ENCODE measurements around the gene KLF16. TPM values are rescaled to one million over a fixed set of nuclear protein-coding genes. Genes with fewer than 3 reads are reported as not detected.

The KLF16 gene
- total RNA-seq, 4 donors from 2014 or later = 2.4 to 3.4 (median 2.9) TPM; not detected in 1

DNA sequence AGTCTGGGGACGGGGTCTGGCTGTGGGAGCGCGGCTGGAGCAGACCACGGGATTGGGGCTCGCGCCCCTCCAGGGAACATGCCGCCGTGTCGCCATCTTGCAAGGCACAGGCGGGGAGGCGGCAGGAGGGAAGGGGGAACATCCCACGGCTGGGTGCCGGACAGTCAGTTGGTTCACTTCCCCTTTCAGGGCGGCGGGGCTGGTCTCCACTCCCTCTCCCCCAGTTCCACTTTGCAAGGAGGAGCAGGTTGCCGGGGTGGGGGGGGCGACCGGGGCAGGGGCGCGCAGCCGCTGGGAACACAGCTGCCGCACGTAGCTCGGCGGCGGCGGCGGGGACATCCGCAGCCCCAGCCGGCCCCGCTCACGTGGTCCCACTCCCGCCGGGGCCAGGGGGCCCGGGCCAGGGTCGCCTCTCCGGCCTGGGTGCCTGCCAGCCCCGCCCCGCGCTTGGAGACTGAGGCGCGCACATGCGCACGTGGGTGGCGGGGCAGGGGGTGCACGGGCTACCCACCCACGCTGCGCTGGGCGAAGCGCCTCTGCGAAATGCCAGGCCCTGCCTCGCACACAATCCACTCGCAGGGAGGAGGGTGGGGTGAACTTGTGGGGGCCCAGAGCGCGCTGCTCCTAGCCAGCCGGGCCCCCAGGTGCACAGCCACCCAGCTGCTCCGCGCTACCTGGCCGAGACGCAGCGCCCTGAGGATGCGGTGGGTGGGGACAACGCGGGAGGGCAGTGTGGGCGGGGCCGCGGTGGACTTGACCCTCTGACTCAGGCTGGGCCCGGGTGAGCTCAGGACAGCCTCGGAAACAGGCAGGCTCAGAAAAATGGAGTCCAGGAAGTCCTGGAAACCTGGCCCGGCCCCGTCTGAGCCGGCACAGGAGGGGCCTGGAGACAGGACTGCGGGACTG lies 6.4 kb downstream of the KLF16 start:
- TF ChIP-seq, protein P1, sequence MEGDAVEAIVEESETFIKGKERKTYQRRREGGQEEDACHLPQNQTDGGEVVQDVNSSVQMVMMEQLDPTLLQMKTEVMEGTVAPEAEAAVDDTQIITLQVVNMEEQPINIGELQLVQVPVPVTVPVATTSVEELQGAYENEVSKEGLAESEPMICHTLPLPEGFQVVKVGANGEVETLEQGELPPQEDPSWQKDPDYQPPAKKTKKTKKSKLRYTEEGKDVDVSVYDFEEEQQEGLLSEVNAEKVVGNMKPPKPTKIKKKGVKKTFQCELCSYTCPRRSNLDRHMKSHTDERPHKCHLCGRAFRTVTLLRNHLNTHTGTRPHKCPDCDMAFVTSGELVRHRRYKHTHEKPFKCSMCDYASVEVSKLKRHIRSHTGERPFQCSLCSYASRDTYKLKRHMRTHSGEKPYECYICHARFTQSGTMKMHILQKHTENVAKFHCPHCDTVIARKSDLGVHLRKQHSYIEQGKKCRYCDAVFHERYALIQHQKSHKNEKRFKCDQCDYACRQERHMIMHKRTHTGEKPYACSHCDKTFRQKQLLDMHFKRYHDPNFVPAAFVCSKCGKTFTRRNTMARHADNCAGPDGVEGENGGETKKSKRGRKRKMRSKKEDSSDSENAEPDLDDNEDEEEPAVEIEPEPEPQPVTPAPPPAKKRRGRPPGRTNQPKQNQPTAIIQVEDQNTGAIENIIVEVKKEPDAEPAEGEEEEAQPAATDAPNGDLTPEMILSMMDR (IDR thresholded peaks at IDR 0.05; ENCODE audit: low read depth) = no peak

DNA sequence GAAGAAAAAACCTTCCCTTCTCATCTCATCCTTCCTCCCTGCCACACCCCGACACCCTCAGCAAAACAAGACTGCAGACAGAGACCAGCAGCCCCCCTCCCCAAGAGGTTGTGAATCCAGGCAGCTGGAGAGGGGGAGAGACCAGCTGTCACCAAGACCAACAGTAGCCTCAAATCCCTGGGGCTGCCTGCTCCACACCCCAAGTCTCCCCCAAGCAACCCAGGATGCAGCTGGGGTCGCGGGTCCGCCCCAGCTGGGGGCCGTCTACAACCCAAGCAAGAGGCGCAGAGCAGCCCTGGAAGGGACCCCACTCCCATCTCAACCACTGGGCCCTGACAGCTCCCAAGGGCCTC lies 7.1 kb downstream of the KLF16 start:
- TF ChIP-seq, protein P1 (IDR thresholded peaks at IDR 0.05; ENCODE audit: low read depth) = no peak

DNA sequence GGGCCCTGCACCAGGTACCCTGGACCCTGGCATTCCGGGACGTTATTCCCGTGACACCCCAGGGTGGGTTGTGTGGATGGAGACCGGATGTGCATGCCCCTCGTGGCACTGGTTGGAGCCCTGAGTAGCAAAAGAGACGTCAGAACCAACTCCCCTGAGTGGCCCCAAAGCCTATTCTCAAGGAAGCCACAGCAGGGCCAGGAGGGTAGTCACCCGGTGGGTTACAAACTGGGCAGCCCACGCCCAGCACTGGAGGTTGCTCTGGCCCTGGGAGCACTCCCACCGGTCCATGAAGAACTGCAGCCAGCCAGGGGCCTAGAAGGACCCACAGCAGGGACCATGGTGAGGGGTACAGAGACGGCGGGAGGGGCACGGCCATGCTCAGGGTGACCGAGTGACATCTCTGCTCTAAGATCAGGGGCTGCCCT lies 7.5 kb downstream of the KLF16 start:
- TF ChIP-seq, protein P1 (IDR thresholded peaks at IDR 0.05; ENCODE audit: low read depth) = no peak

DNA sequence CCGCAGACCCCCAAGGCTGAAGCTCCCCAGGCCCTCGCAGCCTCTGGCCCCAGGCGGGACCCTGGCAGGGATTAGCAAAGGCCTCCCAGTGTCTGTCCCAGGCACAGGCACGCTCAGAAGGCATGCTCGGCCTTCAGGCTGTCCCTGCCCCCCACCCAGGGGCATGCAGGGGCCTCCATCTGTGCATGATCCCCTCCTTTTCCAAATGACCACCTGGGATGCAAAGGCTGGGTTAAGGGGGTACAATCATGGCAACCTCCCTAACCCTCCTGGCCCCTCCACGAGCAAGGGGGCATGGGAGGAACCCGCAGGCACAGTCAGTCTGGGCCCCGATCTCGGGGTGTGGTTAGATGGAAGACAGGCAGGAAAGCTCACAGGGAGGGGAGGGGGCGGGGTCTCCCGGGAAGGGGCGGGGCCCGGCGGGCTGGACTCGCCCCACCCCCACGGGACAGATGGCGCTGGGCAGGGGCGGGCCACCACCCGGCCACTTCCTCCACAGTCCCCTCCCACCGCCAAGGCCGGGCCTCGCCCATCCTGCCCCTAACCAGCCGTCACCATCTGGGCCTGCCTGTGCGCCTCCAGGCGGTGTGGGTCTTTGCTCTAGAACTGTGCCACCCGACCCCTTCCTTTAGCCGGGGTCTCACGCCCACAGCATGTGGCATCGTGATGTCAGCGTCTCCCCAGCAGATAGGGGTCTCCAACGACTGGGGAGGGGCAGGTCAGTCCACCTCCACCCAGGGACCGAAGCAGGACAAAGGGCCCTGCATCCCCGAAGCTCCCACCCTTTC lies 8.1 kb downstream of the KLF16 start:
- TF ChIP-seq, protein P1 (IDR thresholded peaks at IDR 0.05; ENCODE audit: low read depth) = no peak

DNA sequence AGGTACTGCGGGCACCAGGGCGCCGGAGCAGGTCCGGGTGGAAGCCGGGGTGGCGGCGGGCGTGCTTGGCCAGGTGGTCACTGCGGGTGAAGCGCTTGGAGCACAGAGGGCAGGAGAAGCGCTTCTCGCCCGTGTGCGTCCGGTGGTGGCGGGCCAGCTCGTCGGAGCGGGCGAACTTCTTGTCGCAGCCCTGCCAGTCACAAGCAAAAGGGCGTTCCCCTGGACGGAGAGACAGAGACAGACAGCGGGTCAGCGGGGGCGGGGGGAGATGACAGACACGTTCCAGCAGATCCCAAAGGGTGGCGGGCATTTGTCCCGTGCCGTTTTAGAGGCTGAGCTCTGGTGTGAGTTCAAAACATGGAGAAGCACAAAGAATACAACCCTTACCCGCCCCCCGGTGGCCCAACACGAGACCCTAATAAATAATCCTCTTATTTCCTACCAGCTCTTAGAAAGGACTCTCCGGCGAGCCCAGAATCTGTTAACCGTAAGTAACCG lies 8.8 kb downstream of the KLF16 start:
- TF ChIP-seq, protein P1 (IDR thresholded peaks at IDR 0.05; ENCODE audit: low read depth) = no peak

DNA sequence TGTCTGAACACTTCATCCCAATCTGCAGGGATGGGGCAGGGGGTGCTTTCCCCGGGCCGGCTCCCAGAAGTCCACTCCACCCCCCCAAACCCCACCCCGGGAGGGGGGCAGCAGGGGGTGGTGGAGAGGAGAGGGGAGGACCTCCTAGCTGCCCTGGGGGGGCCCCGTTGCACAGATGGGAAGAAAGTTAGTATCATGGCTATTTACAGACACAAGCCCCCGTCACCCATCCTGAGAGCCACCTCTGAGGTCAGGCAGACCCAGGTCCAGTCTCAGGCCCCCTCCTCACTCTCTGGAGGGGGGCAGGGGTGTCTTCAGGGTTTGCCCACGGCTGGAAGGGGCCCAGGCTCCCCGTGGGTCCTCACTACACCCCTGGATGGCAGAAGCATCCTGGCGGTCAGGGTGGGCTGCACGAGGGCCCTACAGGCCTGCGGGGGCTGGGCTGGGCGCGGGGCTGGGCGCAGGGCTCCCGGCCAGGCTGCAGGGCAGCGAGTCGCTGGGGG lies 9.3 kb downstream of the KLF16 start:
- TF ChIP-seq, protein P1 (IDR thresholded peaks at IDR 0.05; ENCODE audit: low read depth) = no peak

Data from subcutaneous adipose tissue (tissue), 4 donors.